NCI-H1436 (cell line): ENCODE data around the gene COLEC11.
"Not testable (repeated sequence)": the region's sequence is repeated elsewhere in the genome, so short reads cannot be mapped to it uniquely, and the experiment has no call there.

Experiments used
- DNase-seq: peaks from one replicate; lab custom pipeline; 2025; lab: John Stamatoyannopoulos, UW

Gene COLEC11

DNA sequence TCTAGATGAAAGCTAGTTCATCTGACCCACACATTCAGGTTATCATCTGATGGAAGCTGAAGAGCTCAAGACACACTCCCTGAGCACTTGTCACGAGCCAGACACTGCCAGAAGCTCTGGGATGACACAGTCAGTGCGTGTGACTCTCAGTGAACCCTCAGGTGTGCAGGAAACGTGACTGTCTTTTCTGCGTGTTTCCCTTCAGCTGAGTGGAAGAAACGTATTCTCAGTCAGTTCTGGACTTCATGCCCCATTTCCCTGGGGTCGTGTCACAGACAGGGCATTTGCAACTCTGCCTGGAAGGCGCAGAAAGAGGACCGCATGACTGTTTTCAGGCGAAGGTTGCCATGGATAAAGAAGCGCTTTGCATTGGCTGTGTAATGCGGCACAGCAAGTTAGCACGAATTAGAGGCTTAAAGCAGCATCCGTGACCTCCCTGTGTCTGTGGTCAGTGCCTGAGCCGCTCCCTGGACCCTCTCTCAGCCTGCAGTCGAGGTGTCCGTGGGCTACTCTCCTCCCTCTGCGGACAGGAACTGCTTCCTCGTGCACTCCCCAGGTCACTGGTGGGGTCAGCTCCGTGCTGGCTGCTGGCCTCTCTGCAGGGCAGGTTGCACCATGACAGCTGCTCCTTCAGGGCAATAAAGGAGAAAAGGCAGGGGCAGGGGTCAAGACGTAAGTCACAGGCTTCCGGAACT, 59.8 kb downstream of the COLEC11 start:
- no peak for DNase-seq

DNA sequence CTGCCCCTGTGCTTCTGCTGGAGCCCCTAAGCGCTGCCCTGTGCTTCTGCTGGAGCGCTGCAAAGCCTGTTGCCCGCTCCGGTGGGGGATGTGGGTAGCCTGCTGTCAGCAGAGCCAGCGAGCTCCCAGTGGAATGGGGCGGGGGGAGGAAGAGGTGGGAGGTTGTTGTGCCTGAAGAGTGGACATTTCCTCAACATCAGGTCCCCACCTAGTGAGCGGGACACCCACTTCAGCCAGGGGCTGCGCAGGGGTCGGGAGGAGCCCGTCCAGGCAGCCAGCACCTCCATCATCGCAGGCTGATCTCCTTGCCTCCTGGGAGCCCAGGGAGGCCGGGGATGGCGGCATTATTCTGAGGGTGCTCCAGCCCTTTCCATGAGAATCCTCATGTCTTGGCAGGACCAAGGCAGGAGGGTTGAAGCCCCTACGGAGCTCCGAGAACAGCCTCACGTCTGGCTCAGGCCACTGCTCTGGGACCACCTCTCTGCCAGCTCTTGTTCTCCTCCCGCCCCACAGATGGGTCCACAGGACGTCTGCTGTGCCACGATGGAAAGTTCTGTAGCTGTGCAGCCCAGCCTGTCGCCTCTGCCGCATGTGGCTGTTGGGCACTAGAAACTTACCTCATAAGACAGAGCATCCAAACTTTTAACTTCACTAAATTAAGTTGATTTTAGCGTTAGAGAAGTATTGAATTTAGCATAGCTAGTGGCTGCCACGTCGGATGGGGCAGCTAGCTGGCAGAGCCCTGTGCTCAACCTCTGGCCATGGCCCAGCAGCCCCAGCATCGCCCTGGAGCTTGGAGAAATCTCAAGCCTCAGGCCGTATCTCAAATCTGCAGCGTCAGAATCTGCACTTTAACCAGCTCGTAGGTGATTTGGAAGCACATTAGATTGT, 61.2 kb downstream of the COLEC11 start:
- no peak for DNase-seq

DNA sequence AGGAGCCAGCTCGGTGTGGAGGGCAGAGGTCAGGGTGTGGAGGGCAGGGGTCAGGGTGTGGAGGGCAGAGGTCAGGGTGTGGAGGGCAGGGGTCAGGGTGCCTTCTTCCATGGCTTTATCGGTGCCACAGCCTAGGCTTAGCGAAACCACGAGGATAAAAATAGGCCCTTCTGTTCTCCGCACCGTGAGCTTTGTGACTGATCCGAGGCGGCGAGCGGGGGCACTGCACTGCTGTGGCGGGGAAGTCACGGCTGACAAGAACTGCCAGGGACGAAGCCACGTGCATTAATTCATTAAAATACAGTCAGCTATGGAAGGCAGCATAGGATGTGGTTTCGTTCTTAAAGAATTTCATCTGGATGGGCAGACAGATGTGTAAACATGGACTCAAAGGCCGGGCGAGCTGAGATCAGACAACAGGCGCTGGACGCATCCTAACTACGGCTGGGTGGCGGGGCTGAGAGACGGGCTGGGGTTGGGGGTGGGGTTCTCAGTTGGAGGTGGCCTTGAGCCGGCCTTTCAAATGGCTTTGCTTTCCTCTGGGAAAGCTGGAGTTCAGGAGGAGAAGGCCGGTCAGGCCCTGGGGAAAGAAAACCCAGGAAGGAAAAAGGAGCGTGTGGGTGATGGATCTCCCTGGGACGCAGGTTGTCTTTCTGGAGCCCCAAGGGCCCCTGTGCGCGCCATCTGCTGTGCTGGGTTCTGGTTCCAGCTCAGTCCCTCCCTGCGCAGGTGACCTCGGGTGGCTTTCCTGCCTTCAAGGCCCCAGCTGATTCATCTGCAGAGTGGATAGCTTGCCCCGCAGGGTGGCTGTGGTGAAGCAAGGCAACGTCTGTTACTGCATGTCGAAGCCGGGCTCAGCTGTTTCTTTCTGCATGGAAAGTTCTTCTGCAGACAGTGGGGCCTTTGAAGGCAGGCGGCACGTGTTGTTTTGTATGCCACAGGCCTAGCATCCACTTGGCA, 62.1 kb downstream of the COLEC11 start:
- DNase-seq, result no peak

DNA sequence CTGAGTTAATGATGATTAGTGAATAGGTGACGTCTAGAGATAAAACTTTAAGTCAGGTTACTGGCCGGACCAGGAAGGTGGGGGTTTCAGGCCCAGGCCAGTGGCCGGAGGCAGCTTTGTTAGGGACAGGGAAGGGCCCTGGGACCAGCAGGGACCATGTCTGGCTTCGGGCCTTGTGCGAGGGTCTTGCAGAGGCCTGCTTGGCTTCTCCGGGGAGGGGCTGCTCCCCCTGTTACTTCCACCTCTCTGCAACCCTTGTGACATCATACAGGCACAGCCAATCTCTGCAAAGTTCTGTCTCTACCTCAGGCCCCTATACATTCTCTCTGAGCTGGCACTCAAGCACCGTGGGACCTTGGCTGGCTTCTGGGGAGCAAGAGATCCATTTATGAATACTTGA, 63.0 kb downstream of the COLEC11 start, which contains the start of gene ALLC:
ALLC (plus strand) TSS at position 320 of the 400 bp plus-strand sequence. CDS start 12,958 bp downstream, outside the sequence.
- no peak for DNase-seq

DNA sequence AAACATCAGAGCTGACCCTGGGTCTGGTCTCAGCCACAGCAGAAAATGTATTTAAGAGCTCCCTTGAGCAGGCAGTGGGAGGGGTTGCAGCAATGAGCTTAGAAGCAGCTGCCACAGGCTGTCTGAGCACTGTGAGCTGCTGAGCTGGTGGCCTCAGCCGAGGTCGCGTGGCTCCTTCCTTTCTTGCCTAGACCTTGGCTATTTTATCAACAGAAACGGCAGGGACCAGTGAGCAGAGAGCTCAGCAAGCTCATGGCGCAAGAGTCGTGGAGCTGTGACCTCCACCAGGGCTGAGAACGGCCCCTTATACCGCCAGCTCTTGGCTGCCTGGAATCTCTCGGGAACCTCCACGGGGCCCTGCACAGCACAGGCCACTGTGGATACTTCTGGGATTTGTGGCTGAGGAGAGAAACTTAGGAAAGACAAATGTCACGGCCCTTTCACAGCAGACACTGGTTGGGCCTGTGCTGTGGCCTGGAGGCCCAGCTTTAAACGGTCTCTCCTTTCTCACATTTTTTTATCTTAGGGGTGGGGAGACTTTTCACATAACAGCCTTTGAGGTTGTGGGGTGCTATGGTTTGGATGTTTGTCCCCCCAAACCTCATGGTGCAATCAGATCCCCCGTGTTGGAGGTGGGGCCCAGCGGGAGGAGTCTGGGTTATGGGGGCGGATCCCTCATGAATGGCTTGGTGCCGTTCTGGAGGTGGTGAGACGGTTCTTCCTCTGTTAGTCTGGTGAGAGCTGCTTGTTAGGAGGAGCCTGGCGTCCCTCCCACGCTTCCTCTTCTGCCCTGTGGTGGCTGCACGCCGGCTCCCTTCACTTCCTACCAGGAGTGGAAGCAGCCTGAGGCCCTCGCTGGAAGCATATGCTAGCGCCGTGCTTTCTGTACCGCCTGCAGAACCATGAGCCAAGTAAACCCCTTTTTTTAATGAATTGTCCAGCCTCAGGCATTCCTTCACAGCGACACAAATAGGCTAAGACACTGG, 64.8 kb downstream of the COLEC11 start:
- DNase-seq, result peak; percentile 22

DNA sequence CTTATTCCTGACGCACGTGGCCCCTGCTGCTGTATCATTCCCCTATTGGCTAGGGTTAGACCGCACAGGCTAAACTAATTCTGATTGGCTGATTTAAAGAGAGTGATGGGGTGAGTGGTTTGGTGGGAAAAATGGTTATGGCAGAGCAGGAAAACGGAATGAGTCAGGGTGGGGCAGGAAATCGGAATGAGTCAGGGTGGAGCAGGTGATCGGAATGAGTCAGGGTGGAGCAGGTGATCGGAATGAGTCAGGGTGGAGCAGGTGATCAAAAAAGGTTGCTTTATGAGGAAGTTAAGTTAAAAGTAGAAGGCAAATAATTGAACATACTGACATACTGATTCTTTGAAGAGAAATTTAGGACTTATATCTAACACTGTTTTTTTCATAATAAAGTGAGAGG, 65.7 kb downstream of the COLEC11 start:
- not testable (repeated sequence) for DNase-seq

DNA sequence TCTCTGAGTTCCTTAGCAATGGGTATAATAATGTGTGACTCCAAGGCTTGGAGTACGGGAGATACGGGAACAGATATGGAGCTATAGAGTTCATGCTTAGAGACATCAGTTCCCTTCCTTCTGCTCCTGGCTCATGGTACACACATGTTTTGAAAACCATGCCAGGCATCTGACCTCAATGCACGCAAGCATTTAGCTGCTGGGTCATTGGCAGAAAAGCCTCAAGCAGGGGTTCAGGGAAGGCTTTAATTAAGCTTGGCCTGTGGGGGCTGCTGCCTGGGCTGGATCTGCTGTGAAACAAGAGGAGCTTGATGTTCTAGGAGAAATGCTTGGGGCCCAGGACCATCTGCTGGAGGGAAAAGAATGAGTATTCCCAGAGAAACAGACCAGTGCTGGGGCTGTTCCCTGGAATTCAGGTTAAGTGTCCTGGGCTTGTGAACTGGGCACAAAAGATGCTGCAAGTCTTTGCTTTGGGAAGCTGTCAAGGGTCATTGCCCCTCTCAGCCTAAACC, 66.3 kb downstream of the COLEC11 start:
- DNase-seq, result no peak

DNA sequence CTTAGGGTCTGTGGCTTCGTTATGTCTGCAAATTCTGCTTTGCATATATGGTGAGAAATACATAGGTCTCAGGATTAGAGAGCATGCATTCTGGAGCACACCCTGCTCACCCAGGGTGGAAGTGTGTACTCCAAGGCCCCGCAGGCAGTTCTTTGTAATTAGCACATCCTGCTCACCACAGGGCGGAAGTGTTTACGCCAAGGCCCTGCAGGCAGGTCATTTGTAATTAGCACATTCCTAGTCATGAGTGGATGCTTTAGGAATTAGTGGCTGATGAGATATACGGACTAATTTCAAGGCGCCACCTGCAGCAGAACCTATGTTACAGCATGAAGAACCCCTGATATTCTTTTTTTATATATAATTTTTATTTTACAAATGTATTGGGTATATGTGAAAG, 67.3 kb downstream of the COLEC11 start:
- no peak for DNase-seq

DNA sequence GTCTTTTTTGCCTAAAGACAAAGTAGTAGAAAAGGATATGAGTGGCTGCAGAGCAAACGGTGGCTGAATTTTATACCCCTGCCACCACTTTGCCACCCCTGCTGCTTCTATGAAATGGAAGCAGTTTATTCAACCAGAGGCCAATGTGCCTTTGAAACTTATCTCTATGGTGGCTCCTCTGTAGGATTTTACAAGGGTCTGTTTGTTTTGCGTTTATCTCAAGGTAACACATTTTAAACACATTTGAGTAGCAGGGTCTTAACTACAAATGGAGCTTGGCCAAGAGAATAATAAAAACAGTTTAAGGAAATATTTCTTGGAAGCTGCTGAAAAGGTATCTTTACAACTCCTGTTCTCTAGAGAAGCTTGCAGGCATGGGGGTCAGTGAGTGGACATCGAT, 69.2 kb downstream of the COLEC11 start:
- DNase-seq, result no peak

DNA sequence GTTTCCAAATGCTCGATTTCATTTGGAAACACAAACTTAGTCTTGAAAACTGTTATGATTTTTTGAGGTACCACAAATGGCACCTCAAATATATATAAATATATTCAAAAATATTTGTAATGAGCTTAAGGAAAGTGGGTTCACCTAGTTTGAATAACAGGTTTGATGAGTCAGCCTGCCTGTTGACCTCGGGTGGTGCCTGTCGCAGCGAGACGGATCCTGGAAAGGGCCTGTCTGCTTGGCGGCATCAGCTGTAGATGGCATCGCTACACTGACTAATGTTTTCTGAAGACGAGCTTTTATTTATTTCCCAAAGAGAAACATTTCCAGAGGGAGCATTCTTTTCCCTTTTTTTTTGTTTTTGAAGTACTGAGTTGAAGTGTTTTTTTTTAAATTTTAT, 70.0 kb downstream of the COLEC11 start:
- no peak for DNase-seq

DNA sequence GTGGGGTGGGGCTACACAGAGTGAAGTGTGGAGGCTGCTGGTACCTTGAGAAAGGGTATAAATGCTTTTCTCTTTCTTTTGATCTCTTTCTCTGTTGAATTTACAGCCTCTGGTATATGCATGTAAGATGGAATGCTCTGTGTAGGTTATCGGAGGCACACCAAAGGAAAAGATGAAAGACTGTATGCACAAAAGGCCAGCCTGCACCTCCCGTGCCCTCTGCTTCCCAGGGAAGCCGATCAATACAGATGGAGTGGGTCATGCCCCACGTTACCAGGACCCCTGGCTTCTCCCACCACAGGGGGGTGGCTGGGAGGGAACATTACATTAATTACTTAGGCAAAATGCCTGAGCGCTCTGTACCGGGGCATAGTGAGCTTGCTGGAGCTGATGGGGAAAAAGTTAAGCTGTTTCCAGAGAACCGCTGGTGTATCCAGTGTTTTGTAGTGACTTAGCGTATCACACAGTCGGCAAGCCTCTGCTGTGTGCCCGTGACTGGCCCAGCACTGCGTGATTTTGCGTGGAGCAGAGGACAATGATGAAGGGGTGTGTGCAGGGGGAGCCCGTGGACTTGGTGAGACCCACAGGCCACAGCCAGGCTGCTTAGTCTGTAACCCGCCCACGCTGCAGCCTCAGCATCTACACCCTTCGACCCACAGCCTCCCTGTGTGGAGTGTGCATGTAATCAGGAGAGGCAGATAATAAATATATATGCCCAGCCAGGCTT, 71.1 kb downstream of the COLEC11 start:
- DNase-seq, result no peak

DNA sequence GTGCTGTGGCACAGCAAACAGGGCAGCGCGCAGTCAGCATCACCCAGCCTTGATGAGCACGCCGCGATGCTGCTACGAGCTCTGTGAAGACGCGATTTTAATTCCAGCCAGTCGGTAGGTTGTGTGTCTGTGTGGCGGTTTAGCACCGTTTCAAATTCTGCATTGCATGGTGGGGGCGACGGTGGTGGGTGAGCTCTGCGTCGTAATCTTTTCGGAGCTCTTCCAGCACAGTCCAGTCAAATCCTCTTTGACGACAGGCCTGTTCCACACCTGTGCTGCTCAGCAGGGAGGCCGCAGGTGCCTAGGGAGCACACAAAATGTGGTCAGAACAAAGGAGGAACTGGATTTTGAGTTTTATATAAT, 71.7 kb downstream of the COLEC11 start:
- DNase-seq, result no peak

DNA sequence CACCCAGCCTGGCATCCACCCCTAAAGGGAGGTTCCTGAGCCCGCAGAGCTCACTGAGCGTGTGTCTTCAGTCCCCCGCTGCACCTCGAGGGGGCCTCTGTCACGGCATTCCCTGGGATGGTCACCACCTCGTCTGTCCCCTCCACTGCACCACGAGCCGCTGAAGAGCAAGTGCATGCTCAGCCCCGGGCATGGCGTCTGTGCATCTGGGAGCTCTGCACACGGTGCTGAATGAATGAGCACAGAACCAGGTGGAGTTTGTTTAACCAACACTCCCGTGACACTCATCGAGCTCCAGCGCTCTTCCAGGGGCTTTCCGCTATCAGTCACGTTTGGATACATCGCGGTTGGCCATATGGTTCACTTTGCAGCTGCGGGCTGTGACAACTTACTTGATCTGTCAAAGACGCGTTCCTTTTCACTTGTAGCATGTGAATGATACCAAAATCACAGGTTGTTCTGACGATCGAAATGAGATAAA, 72.3 kb downstream of the COLEC11 start:
- no peak for DNase-seq

DNA sequence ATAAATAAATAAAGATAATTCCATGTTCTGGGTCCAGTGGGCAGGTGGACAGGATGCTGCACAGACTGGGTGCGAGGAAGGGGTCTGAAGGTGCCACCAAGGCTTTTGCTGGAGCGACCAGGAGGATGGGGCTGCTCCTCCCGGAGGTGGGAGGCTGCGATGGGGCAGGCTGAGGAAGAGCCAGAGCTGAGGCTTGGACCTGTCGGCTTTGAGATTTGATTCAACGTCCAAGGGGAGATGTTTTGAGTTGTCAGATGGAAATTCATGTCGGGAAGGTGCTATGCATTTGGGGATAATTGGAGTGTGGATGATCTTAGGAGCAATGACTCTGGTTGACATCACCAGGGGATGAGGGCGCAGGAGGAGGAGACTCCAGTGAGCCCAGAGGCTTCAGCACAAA, 74.7 kb downstream of the COLEC11 start:
- no peak for DNase-seq

DNA sequence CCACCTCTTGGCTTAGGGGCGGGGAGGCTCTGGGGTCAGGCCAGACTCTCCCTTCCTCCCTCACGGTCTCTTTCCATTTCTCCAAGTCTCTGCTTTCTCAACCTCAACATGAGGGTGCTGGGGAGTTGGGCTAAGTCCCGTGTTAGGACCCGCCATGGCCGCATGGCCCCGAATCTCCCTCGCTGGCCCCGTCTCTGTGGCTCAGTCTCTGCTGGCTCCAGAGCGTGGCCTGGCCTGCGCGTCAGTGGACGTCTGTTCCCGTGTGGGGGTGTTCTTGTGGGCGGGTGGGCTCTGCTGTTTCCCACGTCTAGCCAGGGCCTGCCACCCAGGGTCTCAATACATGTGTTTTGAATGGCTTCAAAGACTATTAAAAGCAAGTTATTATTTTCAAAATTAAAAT, 75.5 kb downstream of the COLEC11 start:
- DNase-seq, result no peak

DNA sequence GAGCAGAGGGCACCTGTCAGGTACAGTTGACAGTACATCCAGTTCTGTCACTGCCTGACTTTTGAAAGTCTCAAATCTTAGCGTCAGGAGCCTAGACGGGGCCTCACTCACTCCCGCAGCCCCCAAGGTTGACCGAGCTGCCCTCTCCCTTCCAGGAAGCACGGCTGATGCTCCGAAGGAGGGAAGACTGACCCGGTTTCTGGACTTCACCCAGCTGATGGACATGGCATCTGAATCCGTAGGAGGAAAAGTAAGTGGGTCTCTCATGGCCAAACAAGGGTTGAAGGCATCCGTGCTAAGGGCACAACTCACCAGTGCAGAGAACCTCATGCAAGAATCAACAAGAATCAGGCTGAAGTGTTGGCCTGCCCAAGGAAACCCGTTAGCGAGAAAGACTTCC, 76.0 kb downstream of the COLEC11 start:
- DNase-seq, result no peak

DNA sequence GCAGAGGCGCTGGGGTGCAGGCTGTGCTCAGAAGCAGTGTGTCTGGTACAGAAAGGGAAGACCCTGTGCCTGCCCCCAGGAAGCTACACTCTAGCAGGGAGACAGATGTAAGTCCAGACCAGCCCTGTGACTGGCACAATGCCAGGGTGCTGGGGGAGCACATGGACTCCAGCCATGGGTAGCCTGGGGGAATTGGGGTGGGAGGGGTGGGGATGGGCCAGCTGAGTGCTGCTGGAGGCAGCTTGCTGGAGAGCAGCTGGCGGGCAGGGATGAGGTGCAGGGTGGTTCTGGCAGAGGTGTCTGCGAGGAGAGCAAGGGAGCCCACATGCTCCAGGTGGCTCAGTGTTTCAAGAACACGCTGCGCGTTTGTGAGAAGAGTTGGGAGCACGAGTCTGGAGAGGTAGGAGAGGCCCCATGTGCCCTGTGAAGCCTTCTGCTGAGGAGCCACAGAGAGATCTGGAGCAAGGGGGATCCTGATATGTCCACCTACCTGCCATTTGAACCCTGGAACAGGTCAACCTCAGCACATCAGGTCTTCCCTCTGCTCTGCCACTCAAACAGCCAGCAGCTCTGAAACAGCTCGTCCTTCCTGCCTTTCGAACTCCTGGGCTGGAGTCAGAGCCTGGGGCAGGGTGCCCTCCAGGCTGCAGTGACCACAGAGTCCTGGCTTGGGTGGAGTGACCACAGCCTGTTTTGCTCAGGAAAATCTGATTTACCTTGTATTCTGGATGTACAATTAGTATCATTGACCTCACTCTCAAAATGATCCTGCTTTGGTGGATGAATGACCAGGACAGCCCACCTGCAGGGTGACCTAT, 78.2 kb downstream of the COLEC11 start:
- no peak for DNase-seq

DNA sequence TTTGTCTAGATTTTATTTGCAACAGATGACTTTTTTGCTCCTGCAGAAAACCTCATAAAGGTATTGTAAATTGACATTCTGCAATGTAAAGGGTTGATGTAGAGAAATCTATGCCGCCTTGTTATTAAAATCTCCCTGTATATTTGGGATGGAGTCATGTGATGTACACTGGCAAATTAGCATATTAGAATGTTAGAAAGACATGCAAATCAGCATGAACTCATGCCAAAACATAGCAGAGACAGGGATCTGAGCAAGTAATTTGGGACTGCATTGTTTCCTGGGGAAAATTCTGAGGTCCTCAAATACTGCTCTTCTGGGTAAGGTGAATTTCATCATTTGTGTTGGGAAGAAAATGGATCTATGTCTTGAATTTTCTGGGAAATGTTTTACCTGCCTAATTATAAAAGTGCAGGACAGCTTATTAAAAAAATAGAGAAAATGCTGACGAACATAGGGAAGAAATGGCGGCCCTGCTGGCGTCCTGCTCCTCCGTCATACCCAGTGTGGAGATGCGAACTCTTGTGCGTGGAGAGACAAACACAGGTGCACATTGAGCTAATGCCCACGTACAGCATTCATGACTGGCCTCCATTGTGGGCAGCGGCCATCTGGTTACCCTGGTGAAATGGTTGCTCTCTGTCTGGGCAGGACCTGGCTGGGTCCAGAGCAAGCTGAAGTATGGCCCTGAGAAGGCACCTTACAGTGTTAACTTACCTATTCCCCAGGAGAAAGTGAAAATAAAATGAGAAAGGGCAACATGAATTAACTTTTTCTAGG, 79.3 kb downstream of the COLEC11 start:
- no peak for DNase-seq
